Measurements from ENCODE around the gene NATD1.
"Not testable (repeated sequence)": the region's sequence is repeated elsewhere in the genome, so short reads cannot be mapped to it uniquely, and the experiment has no call there.

The NATD1 gene

GRCh38 chr17:21193031-21193430, 60.2 kb downstream of the NATD1 start:
- no peak overlapping the region for H3K4me3 ChIP-seq (replicated peaks; ENCODE audit: low read depth, low read length)
- TF ChIP-seq CTCF (IDR thresholded peaks at IDR 0.05; ENCODE audit: low read depth, low read length, missing control alignments) = no peak
- no peak for DNase-seq (ENCODE audit: extremely low read depth, low read depth)

GRCh38 chr17:21192414-21192813, 60.8 kb downstream of the NATD1 start:
- H3K4me3 ChIP-seq (replicated peaks; ENCODE audit: low read depth, low read length); DNase-seq (ENCODE audit: extremely low read depth, low read depth): not testable (repeated sequence)

DNA sequence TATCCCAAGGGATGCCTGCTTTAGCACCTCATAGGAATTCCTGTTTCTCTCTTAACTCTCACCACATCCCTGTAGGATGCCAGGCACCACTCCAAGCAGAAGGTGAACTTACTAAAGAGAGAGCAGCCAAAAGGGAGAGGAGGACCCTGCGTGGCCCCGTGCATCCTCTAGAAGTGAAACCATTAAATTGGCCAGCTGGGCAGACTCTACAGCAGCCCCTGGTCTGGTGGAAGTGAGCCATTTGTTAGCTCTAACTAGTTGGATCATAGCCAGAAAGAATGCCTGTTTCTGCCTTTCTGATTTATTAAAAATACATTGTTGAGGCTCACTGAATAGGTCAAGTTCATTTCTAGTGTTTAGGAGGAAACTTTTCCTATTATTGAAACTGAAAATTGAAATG, 61.5 kb downstream of the NATD1 start:
- H3K4me3 ChIP-seq (replicated peaks; ENCODE audit: low read depth, low read length) = no peak overlapping the region
- no peak for TF ChIP-seq CTCF (IDR thresholded peaks at IDR 0.05; ENCODE audit: low read depth, low read length, missing control alignments)
- no peak for DNase-seq (ENCODE audit: extremely low read depth, low read depth)

DNA sequence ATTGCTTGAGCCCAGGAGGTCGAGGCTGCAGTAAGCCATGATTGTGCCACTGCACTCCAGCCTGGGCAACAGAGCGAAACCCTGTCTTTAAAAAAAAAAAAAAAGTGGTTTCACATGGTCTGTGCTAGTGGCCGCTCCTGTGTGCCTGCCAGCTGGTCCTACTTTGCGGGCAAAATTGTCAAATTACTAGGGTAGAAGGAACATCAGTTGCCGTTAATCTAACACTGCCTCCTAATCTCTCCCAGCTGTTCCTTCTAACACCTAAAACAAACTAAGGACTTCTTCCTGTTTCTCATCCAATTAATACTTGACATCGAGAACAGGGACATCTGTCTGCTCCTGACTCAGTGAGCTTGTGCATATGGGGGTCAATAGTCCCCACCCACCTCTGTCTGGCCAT, 63.1 kb downstream of the NATD1 start:
- no peak for TF ChIP-seq CTCF (IDR thresholded peaks at IDR 0.05; ENCODE audit: low read depth, low read length, missing control alignments)
- no peak overlapping the region for H3K4me3 ChIP-seq (replicated peaks; ENCODE audit: low read depth, low read length)
- no peak for DNase-seq (ENCODE audit: extremely low read depth, low read depth)

DNA sequence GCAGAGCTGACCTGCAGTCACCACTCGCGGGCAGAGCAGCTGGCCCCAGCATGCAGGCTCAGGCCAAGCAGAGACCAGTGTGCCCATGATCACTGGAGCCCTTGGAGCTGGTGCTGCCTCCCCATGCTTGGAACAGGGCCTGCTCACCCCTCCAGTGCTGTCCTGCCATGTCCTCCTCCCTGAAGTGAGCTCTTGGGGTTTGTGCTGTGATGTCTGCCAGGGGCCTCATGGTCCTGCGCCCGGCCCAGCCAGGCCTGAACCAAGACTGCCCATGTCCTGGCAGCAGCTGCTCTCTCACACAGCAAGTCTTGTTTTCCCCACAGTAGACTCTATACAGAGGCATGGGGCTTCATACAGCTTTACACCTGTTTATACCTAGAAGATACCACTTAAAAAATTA, 63.8 kb downstream of the NATD1 start:
- H3K4me3 ChIP-seq (replicated peaks; ENCODE audit: low read depth, low read length) = no peak overlapping the region
- TF ChIP-seq CTCF (IDR thresholded peaks at IDR 0.05; ENCODE audit: low read depth, low read length, missing control alignments) = no peak
- DNase-seq (ENCODE audit: extremely low read depth, low read depth) = no peak

Data from HFF-Myc (cell line).